GM19351 (cell line): ENCODE results near the gene GNRHR.

Experiments
- ATAC-seq: cut with Tn5 transposase; IDR thresholded peaks from one replicate; pipeline ENCODE4 v1.9.1; 2021; ENCODE audit warnings: mild to moderate bottlenecking, moderate library complexity; ENCODE audit not compliant: unreplicated experiment

Gene GNRHR

DNA sequence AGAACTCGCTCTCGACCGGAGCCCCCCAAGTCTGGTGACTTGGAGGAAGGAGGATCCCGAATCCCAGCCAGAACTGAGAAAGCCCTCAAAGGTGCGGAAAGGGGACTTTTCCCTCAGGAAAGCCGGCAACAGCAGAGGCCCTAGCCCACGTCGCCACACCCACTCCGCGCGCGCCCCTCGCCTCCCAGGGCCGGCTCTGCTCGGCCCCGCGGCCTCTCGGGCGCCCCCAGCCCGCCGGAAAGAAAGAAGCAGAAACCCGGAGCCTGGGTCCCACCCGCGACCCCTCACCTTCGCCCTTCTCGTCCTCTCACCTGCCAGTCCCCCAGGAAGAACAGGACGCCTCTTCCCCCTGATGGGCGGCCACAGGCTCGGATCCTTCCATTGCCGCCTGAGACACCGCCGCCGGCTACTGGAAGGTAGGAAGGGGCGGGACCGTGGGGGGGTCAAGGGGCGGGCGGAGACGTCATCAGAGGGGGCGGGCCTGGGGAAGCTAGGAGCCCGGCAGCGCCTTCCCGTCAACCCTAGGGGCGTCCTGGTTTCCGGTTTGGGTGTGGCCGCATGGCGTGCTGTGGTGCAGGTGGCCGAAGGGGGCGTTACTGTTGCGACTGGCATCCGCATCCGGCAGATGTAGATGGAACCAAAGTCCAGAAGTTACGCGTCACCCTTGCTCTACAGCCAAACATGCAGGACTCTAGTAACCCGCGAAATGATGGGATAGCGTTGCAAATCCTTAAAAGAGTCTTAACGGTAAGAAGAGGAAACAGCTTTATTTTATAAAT, 53.3 kb downstream of the GNRHR start, which contains the start of gene UBA6:
UBA6 (minus strand) TSS at position 418 of the 779 bp plus-strand sequence; CDS start at position 382, 36 bp downstream.
- peak; percentile 97 for ATAC-seq

DNA sequence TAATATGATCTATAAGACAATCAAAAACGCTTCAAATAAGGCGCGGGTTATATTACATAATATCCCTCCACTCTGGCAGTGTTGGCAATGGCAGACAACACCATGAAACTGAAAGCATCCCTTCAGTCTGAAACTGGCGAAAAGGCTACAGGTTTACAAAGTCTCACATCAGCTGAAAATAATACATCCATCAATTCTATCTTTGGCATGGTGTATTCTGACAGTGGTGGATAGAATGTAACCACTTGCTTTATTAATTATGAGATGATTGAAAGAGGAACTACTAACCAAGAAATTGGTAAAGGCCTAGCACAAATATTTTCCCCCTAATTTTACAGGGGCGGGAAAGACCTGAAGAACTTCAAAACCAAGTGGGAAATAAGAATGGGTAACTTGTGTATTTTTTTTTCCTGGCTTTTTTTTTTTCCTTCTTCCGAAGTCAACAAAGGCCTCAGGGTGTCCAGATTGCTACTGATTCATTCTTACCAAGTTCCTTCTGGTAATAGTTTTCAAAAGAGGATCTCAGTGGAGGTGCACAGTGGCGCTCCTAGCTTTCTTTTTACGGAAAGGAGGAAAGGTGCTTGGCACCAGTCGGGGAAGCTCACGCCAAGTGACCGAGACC, 54.0 kb downstream of the GNRHR start:
- peak; percentile 2 for ATAC-seq

DNA sequence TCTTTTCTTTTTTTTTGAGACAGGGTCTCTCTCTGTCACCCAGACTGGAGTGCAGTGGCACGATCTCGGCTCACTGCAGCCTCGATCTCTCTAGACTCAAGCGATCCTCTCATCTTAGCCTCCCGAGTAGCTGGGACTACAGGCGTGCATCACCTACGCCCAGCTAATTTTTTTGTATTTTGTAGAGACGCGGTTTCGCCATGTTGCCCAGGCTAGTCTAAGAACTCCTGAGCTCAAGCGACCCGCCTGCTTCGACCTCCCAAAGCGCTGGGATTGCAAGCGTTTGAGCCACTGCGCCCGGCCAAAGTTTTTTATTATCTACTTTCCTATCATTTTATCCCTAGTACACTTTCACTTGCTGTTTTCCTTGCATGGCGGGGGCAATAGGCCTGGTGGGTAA, 54.6 kb downstream of the GNRHR start:
- ATAC-seq, result no peak

DNA sequence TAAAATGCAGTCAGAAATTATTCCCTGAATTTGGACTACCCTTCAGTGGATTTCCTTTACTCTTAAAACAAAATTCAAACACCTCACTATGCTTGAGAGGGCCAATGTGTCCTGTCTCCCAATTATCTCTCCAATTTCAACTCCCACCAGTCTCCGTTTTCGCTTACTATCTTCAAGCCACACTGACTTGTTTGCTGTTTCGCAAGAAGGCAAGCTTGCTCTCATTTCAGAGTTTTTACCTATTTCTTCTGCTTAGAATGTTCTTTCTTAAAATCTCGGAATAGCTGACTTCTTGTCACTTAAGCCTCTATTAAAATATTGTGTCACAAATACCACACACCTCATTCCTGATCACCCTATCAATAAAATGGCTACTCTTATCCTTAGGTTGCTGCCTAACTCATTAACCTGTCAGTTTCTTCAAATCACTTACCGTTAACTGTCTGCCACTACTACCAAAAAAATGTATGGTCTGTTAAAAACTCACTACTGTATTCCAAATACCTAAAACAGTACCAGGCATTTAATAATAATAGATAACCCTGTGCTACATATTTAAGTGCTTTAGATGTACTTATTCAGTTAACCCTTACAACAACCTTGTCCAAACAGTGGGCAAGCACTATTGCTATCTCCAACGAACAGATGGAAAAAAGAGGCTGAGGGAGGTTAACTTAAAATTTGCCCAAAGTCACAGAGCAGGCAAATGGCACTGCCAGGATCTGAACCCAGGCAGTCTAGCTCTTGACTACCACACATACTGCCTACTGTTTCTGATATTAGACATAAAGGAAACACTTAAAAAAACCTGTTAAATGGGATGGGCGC, 56.1 kb downstream of the GNRHR start:
- ATAC-seq, result no peak

DNA sequence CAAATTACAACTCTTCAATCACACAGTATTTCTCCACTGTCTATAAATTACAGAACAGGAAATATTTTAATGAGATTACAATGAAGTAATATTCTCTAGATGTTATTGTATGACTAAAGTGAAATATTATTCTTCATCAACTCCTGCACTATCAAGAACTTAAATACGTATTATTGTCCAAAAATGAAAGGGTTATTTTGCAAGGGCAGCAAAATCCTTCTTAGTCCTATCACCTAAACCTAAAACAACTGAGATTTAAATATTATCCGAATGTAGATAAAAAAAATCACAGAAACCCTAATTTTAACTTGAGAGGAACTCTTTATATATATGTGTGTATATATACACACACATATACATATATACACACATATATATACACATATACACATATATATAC, 58.1 kb downstream of the GNRHR start:
- no peak for ATAC-seq

DNA sequence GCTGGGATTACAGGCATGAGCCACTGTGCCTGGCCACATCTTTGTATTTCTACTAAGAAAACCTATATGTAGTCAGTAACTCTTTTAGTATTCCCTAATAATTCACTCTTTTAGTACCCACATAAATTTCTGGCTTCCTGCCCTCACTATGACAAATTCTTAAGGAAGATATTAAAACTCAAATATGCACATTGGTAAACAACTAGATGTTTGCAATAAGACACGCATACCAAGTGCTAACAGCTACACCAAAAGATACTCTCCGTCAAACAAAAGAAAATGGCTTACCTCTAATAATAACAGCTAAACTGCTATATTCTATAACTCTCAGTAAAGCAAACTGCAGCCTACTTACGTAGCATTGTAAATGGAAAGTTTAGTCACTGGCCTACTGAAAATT, 59.5 kb downstream of the GNRHR start:
- no peak for ATAC-seq

DNA sequence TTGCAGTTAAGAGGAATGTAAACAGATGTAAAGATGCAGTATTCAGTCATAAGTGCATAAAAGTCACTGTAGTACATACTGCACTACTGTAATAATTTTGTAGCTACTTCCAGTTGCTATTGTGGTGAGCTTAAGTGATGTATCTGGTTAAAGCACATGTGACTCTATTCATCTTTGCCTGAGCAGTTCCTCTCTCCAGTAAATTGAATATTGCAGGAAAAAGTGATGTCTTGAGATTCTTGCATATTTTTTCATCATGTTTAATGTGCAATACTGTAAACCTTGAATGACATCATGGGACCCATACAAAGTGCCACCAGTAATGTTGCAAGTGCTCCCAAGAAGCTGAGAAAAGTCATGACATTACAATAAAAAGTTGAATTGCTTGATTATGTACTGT, 62.9 kb downstream of the GNRHR start:
- ATAC-seq, result no peak
